Liver (tissue), 9 donors: Measurements from ENCODE around the gene AAGAB. TPM values are rescaled to one million over a fixed set of nuclear protein-coding genes. Genes with fewer than 3 reads are reported as not detected.

ENCODE experiments used
- DNase-seq: peaks from one replicate; pipeline ENCODE4 v3.0.0-alpha.2; 2017; ENCODE audit warnings: low spot score
- H3K27ac ChIP-seq, 2 donors: one replicate each; pipeline ENCODE4 v1.7.0; 2013; ENCODE audit warnings: inconsistent platforms in 2 of 2, low read length in 2 of 2, control low read depth in 1 of 2, low read depth in 1 of 2, mild to moderate bottlenecking in 1 of 2
- H3K27me3 ChIP-seq, 4 donors: one replicate each; pipeline versions ENCODE4 v1.6.1 to v1.7.0; 2013; ENCODE audit warnings: low read length in 3 of 4, inconsistent platforms in 1 of 4, mild to moderate bottlenecking in 1 of 4, moderate library complexity in 1 of 4; ENCODE audit not compliant: control insufficient read depth in 4 of 4, insufficient read depth in 4 of 4
- H3K36me3 ChIP-seq, 4 donors: one replicate each; pipeline versions ENCODE4 v1.6.1 to v1.7.0; 2013; ENCODE audit warnings: low read length in 3 of 4, mild to moderate bottlenecking in 3 of 4, low read depth in 1 of 4, moderate library complexity in 1 of 4; ENCODE audit not compliant: control insufficient read depth in 4 of 4, insufficient read depth in 3 of 4
- H3K4me1 ChIP-seq, 4 donors: one replicate each; pipeline versions ENCODE4 v1.6.1 to v1.7.0; 2013; ENCODE audit warnings: low read length in 3 of 4, mild to moderate bottlenecking in 3 of 4, moderate library complexity in 1 of 4; ENCODE audit not compliant: control insufficient read depth in 4 of 4, insufficient read depth in 4 of 4
- H3K4me3 ChIP-seq, 3 donors: one replicate each; pipeline versions ENCODE4 v1.6.1 to v1.7.0; 2013; ENCODE audit warnings: low read length in 3 of 3, control low read depth in 1 of 3, low read depth in 1 of 3, mild to moderate bottlenecking in 1 of 3
- H3K9ac ChIP-seq, 2 donors: one replicate each; pipeline ENCODE4 v1.7.0; 2013; ENCODE audit warnings: low read length in 2 of 2, mild to moderate bottlenecking in 2 of 2, moderate library complexity in 2 of 2, control low read depth in 1 of 2, low read depth in 1 of 2
- H3K9me3 ChIP-seq, 4 donors: one replicate each; pipeline versions ENCODE4 v1.6.1 to v1.7.0; 2013; ENCODE audit warnings: low read length in 3 of 4; ENCODE audit not compliant: control insufficient read depth in 4 of 4
- EGR1 ChIP-seq, 2 donors: IDR thresholded peaks; 2 replicates each; pipeline ENCODE4 v1.6.1; 2016 to 2018; ENCODE audit warnings: antibody characterized with exemption in 2 of 2, low read depth in 2 of 2
- FOXA1 ChIP-seq: IDR thresholded peaks from 2 replicates; pipeline ENCODE4 v1.6.1; 2016; ENCODE audit warnings: antibody characterized with exemption
- FOXA2 ChIP-seq: IDR thresholded peaks from 2 replicates; pipeline ENCODE4 v1.6.1; 2016; ENCODE audit warnings: antibody characterized with exemption
- GABPA ChIP-seq, 2 donors: IDR thresholded peaks in 1 of 2; conservative IDR thresholded peaks in 1 of 2; 2 replicates each; pipeline ENCODE4 v1.6.1; 2016; ENCODE audit warnings: antibody characterized with exemption in 2 of 2, mild to moderate bottlenecking in 1 of 2, moderate library complexity in 1 of 2
- HNF4A ChIP-seq, 2 donors: conservative IDR thresholded peaks; 2 replicates each; pipeline ENCODE4 v1.6.1; 2016; ENCODE audit warnings: antibody characterized with exemption in 2 of 2, mild to moderate bottlenecking in 2 of 2
- HNF4G ChIP-seq: IDR thresholded peaks from 2 replicates; pipeline ENCODE4 v1.6.1; 2016; ENCODE audit warnings: antibody characterized with exemption
- JUND ChIP-seq, 2 donors: IDR thresholded peaks; 2 replicates each; pipeline ENCODE4 v1.6.1; 2016; ENCODE audit warnings: antibody characterized with exemption in 2 of 2
- NR2F2 ChIP-seq: IDR thresholded peaks from 2 replicates; pipeline ENCODE4 v1.6.1; 2016; ENCODE audit warnings: antibody characterized with exemption
- RAD21 ChIP-seq, 2 donors: IDR thresholded peaks; 2 replicates each; pipeline ENCODE4 v1.6.1; 2016; ENCODE audit warnings: antibody characterized with exemption in 2 of 2, mild to moderate bottlenecking in 2 of 2
- RXRA ChIP-seq, 2 donors: IDR thresholded peaks; 2 replicates each; pipeline ENCODE4 v1.6.1; 2017 to 2018; ENCODE audit warnings: antibody characterized with exemption in 2 of 2, mild to moderate bottlenecking in 1 of 2
- SP1 ChIP-seq: IDR thresholded peaks from 2 replicates; pipeline ENCODE4 v1.6.1; 2018; ENCODE audit warnings: antibody characterized with exemption, mild to moderate bottlenecking
- TAF1 ChIP-seq: conservative IDR thresholded peaks from 2 replicates; pipeline ENCODE4 v1.6.1; 2016; ENCODE audit warnings: antibody characterized with exemption, mild to moderate bottlenecking
- YY1 ChIP-seq: IDR thresholded peaks from 2 replicates; pipeline ENCODE4 v1.6.1; 2016; ENCODE audit warnings: antibody characterized with exemption, mild to moderate bottlenecking
- WGBS: extraction: QIAGEN DNeasy Blood & Tissue Kit; methylation state at CpG from one replicate; pipeline ENCODE4 v1.1.7; 2013; 5-methylcytosine and 5-hydroxymethylcytosine counted together
- polyA plus RNA-seq, 2 donors: library from polyadenylated mRNA; stranded (reverse) in 1 of 2; unstranded in 1 of 2; fragments of 200-250 nt in 1 of 2; fragments of >200 nt in 1 of 2; fragmentation: Nextera tagmentation in 1 of 2; extraction: Ambion mirVana in 1 of 2; gene quantifications; one replicate each; pipeline versions ENCODE4 v1.2.1 to v1.2.3, GENCODE V29; 2013 to 2015
- total RNA-seq, 2 donors: library from RNA; depleted of rRNA; stranded (reverse); fragments of >200 nt; gene quantifications; one replicate each; pipeline ENCODE4 v1.2.3, GENCODE V29; 2014
- TF ChIP-seq, protein P1 (sequence below): IDR thresholded peaks from 2 replicates; pipeline ENCODE4 v1.6.1; 2016; ENCODE audit warnings: antibody characterized with exemption, mild to moderate bottlenecking
- TF ChIP-seq, protein P2 (sequence below): fragments of 150-350 bp; IDR thresholded peaks from 2 replicates; pipeline ENCODE4 v1.5.1; 2017; ENCODE audit warnings: improper control_type of control experiment, low read depth, low read length; ENCODE audit not compliant: missing input control
- TF ChIP-seq, protein P3 (sequence below): IDR thresholded peaks from 2 replicates; pipeline ENCODE4 v1.6.1; 2016; ENCODE audit warnings: antibody characterized with exemption
- TF ChIP-seq, protein P4 (sequence below): IDR thresholded peaks from 2 replicates; pipeline ENCODE4 v1.6.1; 2016; ENCODE audit warnings: antibody characterized with exemption
- TF ChIP-seq, protein P5 (sequence below): IDR thresholded peaks from 2 replicates; pipeline ENCODE4 v1.6.1; 2016; ENCODE audit warnings: antibody characterized with exemption
- donor health status: healthy.
- donor health status: healthy.
- donor health status: healthy.
- donor health status: healthy.
- donor health status: healthy.

AAGAB gene
- total and polyA plus RNA-seq, 4 donors, result 3.6 to 22.3 (median 13.0) TPM

DNA sequence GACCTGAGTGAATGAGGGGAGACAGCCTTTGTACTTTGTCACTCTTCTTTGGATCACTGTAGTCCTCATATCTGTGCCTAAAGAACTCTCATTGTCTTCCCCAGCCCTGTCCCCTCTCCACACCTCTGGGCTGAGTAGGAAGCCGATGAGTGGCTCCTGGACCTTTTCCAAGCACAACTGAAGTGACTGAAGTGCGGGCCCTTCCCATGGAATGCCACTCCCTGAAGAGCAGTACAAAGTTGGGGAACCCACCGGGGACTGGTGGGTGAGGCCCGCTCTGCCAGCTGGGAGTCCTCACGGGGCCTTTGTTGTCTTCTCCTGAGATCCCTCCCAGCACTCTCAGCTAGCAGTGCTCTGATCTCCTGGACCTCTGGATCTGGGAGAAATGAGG is 90.1 kb downstream of the AAGAB start (continued):
- no peak for TF ChIP-seq HNF4A (conservative IDR thresholded peaks at IDR 0.05)
- no peak for TF ChIP-seq YY1
- no peak for TF ChIP-seq GABPA (IDR thresholded peaks at IDR 0.05 in 1 of 2, conservative IDR thresholded peaks at IDR 0.05 in 1 of 2)
- TF ChIP-seq RXRA (IDR thresholded peaks at IDR 0.05), result no peak
- no peak for TF ChIP-seq FOXA1

DNA sequence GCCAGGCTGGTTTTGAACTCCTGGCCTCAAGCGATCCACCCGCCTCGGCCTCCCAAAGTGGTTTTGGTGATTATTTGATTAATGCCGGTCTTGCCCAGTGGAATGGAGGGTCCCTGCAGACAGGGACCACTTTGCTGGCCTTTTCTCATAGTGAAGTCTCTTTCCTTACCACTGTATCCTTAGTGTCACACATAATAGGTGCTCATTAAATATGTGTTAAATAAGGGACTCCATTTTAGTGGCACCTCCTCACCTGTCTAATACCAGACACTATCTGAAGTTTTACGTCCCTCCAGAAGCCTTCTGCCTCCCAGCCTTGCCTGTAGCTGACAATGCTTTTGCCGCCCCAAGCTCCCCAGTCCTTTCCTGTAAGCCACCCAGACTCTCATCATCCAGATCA is 91.3 kb downstream of the AAGAB start:
- Histone ChIP-seq H3K27ac (no peak overlapping the region), H3K4me1 (peaks cover 0 to 16% (median 7%) of the 10 kb centered on the region in 4 donors), H3K27me3 (no peaks in the 10 kb centered on the region), H3K36me3 (peaks cover 0 to 22% (median 4%) of the 10 kb centered on the region in 4 donors), H3K4me3 (no peak overlapping the region), H3K9ac (no peak overlapping the region), H3K9me3 (no peaks in the 10 kb centered on the region)
- no peak for DNase-seq
- WGBS, result 96% methylated on average over 6 of the region's 6 CpGs
- TF ChIP-seq YY1 (no peak), GABPA (IDR thresholded peaks at IDR 0.05 in 1 of 2, conservative IDR thresholded peaks at IDR 0.05 in 1 of 2) (no peak), NR2F2 (no peak), TAF1 (no peak), FOXA2 (no peak), HNF4G (no peak), RAD21 (IDR thresholded peaks at IDR 0.05) (no peak), EGR1 (IDR thresholded peaks at IDR 0.05; ENCODE audit: low read depth in 2 of 2) (no peak), HNF4A (conservative IDR thresholded peaks at IDR 0.05) (no peak), FOXA1 (no peak), SP1 (no peak), JUND (IDR thresholded peaks at IDR 0.05) (no peak), RXRA (IDR thresholded peaks at IDR 0.05) (no peak)
- TF ChIP-seq, protein P1, sequence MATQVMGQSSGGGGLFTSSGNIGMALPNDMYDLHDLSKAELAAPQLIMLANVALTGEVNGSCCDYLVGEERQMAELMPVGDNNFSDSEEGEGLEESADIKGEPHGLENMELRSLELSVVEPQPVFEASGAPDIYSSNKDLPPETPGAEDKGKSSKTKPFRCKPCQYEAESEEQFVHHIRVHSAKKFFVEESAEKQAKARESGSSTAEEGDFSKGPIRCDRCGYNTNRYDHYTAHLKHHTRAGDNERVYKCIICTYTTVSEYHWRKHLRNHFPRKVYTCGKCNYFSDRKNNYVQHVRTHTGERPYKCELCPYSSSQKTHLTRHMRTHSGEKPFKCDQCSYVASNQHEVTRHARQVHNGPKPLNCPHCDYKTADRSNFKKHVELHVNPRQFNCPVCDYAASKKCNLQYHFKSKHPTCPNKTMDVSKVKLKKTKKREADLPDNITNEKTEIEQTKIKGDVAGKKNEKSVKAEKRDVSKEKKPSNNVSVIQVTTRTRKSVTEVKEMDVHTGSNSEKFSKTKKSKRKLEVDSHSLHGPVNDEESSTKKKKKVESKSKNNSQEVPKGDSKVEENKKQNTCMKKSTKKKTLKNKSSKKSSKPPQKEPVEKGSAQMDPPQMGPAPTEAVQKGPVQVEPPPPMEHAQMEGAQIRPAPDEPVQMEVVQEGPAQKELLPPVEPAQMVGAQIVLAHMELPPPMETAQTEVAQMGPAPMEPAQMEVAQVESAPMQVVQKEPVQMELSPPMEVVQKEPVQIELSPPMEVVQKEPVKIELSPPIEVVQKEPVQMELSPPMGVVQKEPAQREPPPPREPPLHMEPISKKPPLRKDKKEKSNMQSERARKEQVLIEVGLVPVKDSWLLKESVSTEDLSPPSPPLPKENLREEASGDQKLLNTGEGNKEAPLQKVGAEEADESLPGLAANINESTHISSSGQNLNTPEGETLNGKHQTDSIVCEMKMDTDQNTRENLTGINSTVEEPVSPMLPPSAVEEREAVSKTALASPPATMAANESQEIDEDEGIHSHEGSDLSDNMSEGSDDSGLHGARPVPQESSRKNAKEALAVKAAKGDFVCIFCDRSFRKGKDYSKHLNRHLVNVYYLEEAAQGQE, result no peak
- TF ChIP-seq, protein P2, sequence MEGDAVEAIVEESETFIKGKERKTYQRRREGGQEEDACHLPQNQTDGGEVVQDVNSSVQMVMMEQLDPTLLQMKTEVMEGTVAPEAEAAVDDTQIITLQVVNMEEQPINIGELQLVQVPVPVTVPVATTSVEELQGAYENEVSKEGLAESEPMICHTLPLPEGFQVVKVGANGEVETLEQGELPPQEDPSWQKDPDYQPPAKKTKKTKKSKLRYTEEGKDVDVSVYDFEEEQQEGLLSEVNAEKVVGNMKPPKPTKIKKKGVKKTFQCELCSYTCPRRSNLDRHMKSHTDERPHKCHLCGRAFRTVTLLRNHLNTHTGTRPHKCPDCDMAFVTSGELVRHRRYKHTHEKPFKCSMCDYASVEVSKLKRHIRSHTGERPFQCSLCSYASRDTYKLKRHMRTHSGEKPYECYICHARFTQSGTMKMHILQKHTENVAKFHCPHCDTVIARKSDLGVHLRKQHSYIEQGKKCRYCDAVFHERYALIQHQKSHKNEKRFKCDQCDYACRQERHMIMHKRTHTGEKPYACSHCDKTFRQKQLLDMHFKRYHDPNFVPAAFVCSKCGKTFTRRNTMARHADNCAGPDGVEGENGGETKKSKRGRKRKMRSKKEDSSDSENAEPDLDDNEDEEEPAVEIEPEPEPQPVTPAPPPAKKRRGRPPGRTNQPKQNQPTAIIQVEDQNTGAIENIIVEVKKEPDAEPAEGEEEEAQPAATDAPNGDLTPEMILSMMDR, result no peak
- TF ChIP-seq, protein P3, sequence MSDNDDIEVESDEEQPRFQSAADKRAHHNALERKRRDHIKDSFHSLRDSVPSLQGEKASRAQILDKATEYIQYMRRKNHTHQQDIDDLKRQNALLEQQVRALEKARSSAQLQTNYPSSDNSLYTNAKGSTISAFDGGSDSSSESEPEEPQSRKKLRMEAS, result no peak
- TF ChIP-seq, protein P4, sequence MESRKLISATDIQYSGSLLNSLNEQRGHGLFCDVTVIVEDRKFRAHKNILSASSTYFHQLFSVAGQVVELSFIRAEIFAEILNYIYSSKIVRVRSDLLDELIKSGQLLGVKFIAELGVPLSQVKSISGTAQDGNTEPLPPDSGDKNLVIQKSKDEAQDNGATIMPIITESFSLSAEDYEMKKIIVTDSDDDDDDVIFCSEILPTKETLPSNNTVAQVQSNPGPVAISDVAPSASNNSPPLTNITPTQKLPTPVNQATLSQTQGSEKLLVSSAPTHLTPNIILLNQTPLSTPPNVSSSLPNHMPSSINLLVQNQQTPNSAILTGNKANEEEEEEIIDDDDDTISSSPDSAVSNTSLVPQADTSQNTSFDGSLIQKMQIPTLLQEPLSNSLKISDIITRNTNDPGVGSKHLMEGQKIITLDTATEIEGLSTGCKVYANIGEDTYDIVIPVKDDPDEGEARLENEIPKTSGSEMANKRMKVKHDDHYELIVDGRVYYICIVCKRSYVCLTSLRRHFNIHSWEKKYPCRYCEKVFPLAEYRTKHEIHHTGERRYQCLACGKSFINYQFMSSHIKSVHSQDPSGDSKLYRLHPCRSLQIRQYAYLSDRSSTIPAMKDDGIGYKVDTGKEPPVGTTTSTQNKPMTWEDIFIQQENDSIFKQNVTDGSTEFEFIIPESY, result no peak
- TF ChIP-seq, protein P5, sequence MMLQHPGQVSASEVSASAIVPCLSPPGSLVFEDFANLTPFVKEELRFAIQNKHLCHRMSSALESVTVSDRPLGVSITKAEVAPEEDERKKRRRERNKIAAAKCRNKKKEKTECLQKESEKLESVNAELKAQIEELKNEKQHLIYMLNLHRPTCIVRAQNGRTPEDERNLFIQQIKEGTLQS, result no peak
